Parathyroid adenoma (tissue), 2 donors: ENCODE results near the gene IGDCC3.

Source experiments
- H2AFZ ChIP-seq: fragments of 300-600 bp; sonication (generic); one replicate; pipeline ENCODE4 v1.7.0; 2017; ENCODE audit warnings: antibody characterized with exemption, mild to moderate bottlenecking
- H3K27ac ChIP-seq: fragments of 300-600 bp; sonication (generic); one replicate; pipeline ENCODE4 v1.7.0; 2017
- H3K27me3 ChIP-seq: fragments of 300-600 bp; sonication (generic); one replicate; pipeline ENCODE4 v1.7.0; 2017; ENCODE audit warnings: low read length; ENCODE audit not compliant: control insufficient read depth, insufficient read depth
- H3K36me3 ChIP-seq: fragments of 300-600 bp; sonication (generic); one replicate; pipeline ENCODE4 v1.7.0; 2017; ENCODE audit warnings: low read length; ENCODE audit not compliant: control insufficient read depth, insufficient read depth
- H3K4me1 ChIP-seq: fragments of 300-600 bp; sonication (generic); one replicate; pipeline ENCODE4 v1.7.0; 2017; ENCODE audit warnings: control low read depth
- H3K4me2 ChIP-seq: fragments of 300-600 bp; sonication (generic); one replicate; pipeline ENCODE4 v1.7.0; 2017; ENCODE audit warnings: low read length
- H3K4me3 ChIP-seq: fragments of 300-600 bp; sonication (generic); one replicate; pipeline ENCODE4 v1.7.0; 2017; ENCODE audit warnings: low read depth, low read length
- H3K79me2 ChIP-seq: fragments of 300-600 bp; sonication (generic); one replicate; pipeline ENCODE4 v1.7.0; 2017; ENCODE audit warnings: control low read depth
- H3K9ac ChIP-seq: fragments of 300-600 bp; sonication (generic); one replicate; pipeline ENCODE4 v1.7.0; 2017; ENCODE audit warnings: mild to moderate bottlenecking
- H3K9me3 ChIP-seq: fragments of 300-600 bp; sonication (generic); one replicate; pipeline ENCODE4 v1.7.0; 2017; ENCODE audit warnings: low read length; ENCODE audit not compliant: control insufficient read depth
- CTCF ChIP-seq: fragments of 300-600 bp; sonication (generic); IDR thresholded peaks from one replicate; pipeline ENCODE4 v1.7.0; 2017; ENCODE audit warnings: antibody characterized with exemption, mild to moderate bottlenecking
- donor health status: primary hyperparathyroidism.

Gene IGDCC3

GRCh38 chr15:65287520-65287855 is 90.3 kb downstream of the IGDCC3 start:
- Histone ChIP-seq H3K27ac (peak overlapping the region; percentile 69), H3K4me2 (no peak overlapping the region), H3K9me3 (no peaks in the 10 kb centered on the region), H2AFZ (no peak overlapping the region), H3K36me3 (no peaks in the 10 kb centered on the region), H3K27me3 (no peaks in the 10 kb centered on the region), H3K79me2 (peaks cover 5% of the 10 kb centered on the region), H3K4me1 (peaks cover 2% of the 10 kb centered on the region), H3K9ac (no peak overlapping the region), H3K4me3 (no peak overlapping the region)
- TF ChIP-seq CTCF: no peak

- Histone ChIP-seq H3K4me2 (peak within 1 kb of the TSS; percentile 85), H3K9ac (peak within 1 kb of the TSS; percentile 19), H3K27me3 (no peaks in the 10 kb centered on the region), H3K4me1 (peaks cover 2% of the 10 kb centered on the region), H2AFZ (peak within 1 kb of the TSS; percentile 75), H3K9me3 (no peaks in the 10 kb centered on the region), H3K79me2 (peaks cover 8% of the 10 kb centered on the region), H3K36me3 (no peaks in the 10 kb centered on the region), H3K27ac (peak within 1 kb of the TSS; percentile 69), H3K4me3 (peak within 1 kb of the TSS; percentile 63)
- TF ChIP-seq CTCF: peak; percentile 55
Measured at GRCh38 chr15:65286704-65287519, 90.9 kb downstream of the IGDCC3 start, which contains the start of gene PARP16. TSS of gene PARP16 (minus strand) at chr15:65286883. CDS start at chr15:65286426, 457 bp downstream.

GRCh38 chr15:65286069-65286703 is 91.6 kb downstream of the IGDCC3 start:
- H3K4me3 ChIP-seq: peak overlapping the region; percentile 63
- H3K9me3 ChIP-seq: no peaks in the 10 kb centered on the region
- peak overlapping the region; percentile 72 for H2AFZ ChIP-seq
- H3K36me3 ChIP-seq: no peaks in the 10 kb centered on the region
- H3K4me1 ChIP-seq: peaks cover 2% of the 10 kb centered on the region
- H3K4me2 ChIP-seq: peak overlapping the region; percentile 85
- TF ChIP-seq CTCF: no peak
- peaks cover 8% of the 10 kb centered on the region for H3K79me2 ChIP-seq
- H3K27ac ChIP-seq: peak overlapping the region; percentile 67
- peak overlapping the region; percentile 19 for H3K9ac ChIP-seq
- no peaks in the 10 kb centered on the region for H3K27me3 ChIP-seq

GRCh38 chr15:65285291-65286068 is 92.3 kb downstream of the IGDCC3 start:
- H3K27me3 ChIP-seq: no peaks in the 10 kb centered on the region
- peaks cover 8% of the 10 kb centered on the region for H3K79me2 ChIP-seq
- H3K4me3 ChIP-seq: peak overlapping the region; percentile 63
- H3K4me2 ChIP-seq: peak overlapping the region; percentile 85
- peaks cover 2% of the 10 kb centered on the region for H3K4me1 ChIP-seq
- no peak for TF ChIP-seq CTCF
- no peaks in the 10 kb centered on the region for H3K36me3 ChIP-seq
- peak overlapping the region; percentile 72 for H2AFZ ChIP-seq
- H3K27ac ChIP-seq: peak overlapping the region; percentile 67
- peak overlapping the region; percentile 19 for H3K9ac ChIP-seq
- no peaks in the 10 kb centered on the region for H3K9me3 ChIP-seq
